Endothelial cell (in vitro differentiated cells): ENCODE data around the gene STK4. TPM values are rescaled to one million over a fixed set of nuclear protein-coding genes. Genes with fewer than 3 reads are reported as not detected.

Experiments used
- DNase-seq: peaks from one replicate; pipeline ENCODE4 v3.0.0; 2021; ENCODE audit warnings: low spot score
- H3K27ac Mint-ChIP-seq: one replicate; pipeline ENCODE4 v1.8.0; 2021; ENCODE audit warnings: mixed read lengths, inconsistent platforms; ENCODE audit not compliant: unreplicated experiment
- H3K27me3 Mint-ChIP-seq: one replicate; pipeline ENCODE4 v1.8.0; 2021; ENCODE audit warnings: mild to moderate bottlenecking, moderate library complexity, mixed read lengths, inconsistent platforms; ENCODE audit not compliant: unreplicated experiment
- H3K36me3 Mint-ChIP-seq: one replicate; pipeline ENCODE4 v1.8.0; 2021; ENCODE audit warnings: mild to moderate bottlenecking, low read depth, mixed read lengths, inconsistent platforms; ENCODE audit not compliant: unreplicated experiment
- H3K4me1 Mint-ChIP-seq: one replicate; pipeline ENCODE4 v1.8.0; 2021; ENCODE audit warnings: mild to moderate bottlenecking, mixed read lengths, inconsistent platforms; ENCODE audit not compliant: unreplicated experiment
- H3K4me3 Mint-ChIP-seq: one replicate; pipeline ENCODE4 v1.8.0; 2021; ENCODE audit warnings: mild to moderate bottlenecking, mixed read lengths, inconsistent platforms; ENCODE audit not compliant: unreplicated experiment
- H3K9me3 Mint-ChIP-seq: one replicate; pipeline ENCODE4 v1.8.0; 2021; ENCODE audit warnings: mixed read lengths, inconsistent platforms; ENCODE audit not compliant: unreplicated experiment
- total RNA-seq: library from RNA; stranded (reverse); fragmentation: NEBNext Ultra II Directional; extraction: Animal tissue kit (Norgen Biotek cat#: 25700); gene quantifications from one replicate; pipeline ENCODE4 v1.2.1, GENCODE V29; 2021; ENCODE audit not compliant: unreplicated experiment
- TF ChIP-seq, protein P1 (sequence below): fragments of 200-600 bp; sonication (generic); IDR thresholded peaks from one replicate; pipeline ENCODE4 v1.5.0; 2021; ENCODE audit warnings: antibody characterized with exemption; ENCODE audit not compliant: unreplicated experiment

Gene STK4
- total RNA-seq, 1 donor from 2014 or later, result 34.1 TPM

DNA sequence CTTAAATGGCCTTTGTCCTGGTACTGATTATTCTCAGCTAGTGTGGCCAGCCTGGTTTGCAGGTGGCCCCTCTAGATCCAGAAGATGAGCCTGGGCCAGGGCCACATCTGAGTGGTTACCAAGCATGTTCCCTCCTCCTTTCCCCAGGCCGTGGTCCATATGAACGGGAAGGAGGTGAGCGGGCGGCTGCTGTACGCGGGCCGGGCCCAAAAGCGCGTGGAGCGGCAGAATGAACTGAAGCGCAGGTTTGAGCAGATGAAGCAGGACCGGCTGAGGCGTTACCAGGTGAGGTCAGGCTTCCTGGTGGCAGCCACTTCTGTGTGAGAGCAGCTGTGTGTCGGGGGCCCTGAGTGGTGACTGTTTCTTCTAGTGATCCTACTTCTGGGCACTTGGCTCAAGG, 44.9 kb upstream of the STK4 start:
- TF ChIP-seq, protein P1, sequence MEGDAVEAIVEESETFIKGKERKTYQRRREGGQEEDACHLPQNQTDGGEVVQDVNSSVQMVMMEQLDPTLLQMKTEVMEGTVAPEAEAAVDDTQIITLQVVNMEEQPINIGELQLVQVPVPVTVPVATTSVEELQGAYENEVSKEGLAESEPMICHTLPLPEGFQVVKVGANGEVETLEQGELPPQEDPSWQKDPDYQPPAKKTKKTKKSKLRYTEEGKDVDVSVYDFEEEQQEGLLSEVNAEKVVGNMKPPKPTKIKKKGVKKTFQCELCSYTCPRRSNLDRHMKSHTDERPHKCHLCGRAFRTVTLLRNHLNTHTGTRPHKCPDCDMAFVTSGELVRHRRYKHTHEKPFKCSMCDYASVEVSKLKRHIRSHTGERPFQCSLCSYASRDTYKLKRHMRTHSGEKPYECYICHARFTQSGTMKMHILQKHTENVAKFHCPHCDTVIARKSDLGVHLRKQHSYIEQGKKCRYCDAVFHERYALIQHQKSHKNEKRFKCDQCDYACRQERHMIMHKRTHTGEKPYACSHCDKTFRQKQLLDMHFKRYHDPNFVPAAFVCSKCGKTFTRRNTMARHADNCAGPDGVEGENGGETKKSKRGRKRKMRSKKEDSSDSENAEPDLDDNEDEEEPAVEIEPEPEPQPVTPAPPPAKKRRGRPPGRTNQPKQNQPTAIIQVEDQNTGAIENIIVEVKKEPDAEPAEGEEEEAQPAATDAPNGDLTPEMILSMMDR, result no peak
- Mint-ChIP-seq H3K4me3 (no peak overlapping the region), H3K9me3 (no peaks in the 10 kb centered on the region), H3K4me1 (no peaks in the 10 kb centered on the region), H3K27me3 (no peaks in the 10 kb centered on the region), H3K36me3 (no peaks in the 10 kb centered on the region), H3K27ac (no peak overlapping the region)
- DNase-seq, result no peak

DNA sequence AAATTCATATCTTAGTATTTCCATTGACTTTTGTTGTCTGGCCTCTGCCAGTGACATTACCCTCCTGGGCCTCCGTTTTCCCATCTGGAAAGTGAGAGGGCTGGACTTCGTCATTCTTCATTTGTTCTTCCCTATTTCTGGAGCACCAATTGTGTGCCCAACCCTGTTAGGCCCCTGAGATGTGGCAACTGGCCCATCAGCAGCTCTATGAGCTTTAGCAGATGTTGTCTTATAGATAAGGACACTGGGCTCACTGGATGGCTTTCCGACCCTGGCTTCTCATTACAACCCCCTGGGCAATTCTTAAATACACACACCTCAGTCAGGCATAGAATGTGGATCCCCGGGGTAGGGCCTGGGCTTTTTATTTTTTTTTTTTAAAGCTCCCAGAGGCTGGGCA, 41.8 kb upstream of the STK4 start:
- Mint-ChIP-seq H3K9me3 (no peaks in the 10 kb centered on the region), H3K36me3 (no peaks in the 10 kb centered on the region), H3K4me3 (no peak overlapping the region), H3K27ac (no peak overlapping the region), H3K4me1 (no peaks in the 10 kb centered on the region), H3K27me3 (no peaks in the 10 kb centered on the region)
- DNase-seq, result no peak
- TF ChIP-seq, protein P1, result no peak

DNA sequence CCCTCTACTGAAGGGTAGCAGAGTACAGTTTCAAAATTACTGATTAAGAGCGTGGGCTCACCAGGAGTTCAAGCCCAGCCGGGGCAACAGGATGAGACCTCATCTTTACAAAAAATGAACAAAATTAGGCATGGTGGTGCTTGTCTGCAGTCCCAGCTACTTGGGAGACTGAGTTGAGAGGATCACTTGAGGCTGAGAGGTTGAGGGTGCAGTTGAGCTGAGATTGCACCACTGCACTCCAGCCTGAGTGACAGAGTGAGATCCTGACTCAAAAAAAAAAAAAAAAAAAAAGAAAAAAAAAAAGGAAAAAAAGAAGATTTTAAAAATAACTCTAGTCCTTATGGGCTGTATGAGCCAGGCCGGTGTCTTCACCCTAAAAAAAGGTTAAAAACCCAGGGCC, 37.7 kb upstream of the STK4 start:
- TF ChIP-seq, protein P1, result no peak
- Mint-ChIP-seq H3K27ac (no peak overlapping the region), H3K4me1 (no peaks in the 10 kb centered on the region), H3K4me3 (no peak overlapping the region), H3K27me3 (no peaks in the 10 kb centered on the region), H3K36me3 (peaks cover 5% of the 10 kb centered on the region), H3K9me3 (no peaks in the 10 kb centered on the region)
- no peak for DNase-seq

DNA sequence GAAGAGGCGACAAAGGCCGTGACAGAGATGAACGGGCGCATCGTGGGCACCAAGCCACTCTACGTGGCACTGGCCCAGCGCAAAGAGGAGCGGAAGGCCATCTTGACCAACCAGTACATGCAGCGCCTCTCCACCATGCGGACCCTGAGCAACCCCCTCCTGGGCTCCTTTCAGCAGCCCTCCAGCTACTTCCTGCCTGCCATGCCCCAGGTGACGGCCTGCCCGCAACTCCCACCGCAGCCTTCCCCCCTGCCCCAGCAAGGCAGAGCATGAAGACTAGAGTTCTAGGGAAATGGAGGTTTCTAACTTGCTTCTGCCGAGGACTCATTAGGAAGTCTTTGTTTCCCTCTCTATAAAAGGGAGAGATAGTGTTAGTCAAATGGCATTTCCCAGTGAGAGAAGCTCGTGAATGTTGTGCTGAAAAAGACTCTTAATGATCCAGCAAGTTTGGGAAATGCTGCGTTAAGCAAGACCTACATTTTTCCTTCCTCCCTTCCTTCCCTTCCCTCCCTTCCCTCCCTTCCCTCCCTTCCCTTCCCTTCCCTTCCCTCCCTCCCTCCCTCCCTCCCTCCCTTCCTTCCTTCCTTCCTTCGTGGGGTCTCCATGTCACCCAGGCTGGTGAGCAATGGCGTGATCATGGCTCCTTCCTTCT, 35.7 kb upstream of the STK4 start:
- Mint-ChIP-seq H3K4me1 (no peaks in the 10 kb centered on the region), H3K9me3 (no peaks in the 10 kb centered on the region), H3K36me3 (peaks cover 5% of the 10 kb centered on the region), H3K27ac (no peak overlapping the region), H3K27me3 (no peaks in the 10 kb centered on the region), H3K4me3 (no peak overlapping the region)
- TF ChIP-seq, protein P1, result no peak
- no peak for DNase-seq

DNA sequence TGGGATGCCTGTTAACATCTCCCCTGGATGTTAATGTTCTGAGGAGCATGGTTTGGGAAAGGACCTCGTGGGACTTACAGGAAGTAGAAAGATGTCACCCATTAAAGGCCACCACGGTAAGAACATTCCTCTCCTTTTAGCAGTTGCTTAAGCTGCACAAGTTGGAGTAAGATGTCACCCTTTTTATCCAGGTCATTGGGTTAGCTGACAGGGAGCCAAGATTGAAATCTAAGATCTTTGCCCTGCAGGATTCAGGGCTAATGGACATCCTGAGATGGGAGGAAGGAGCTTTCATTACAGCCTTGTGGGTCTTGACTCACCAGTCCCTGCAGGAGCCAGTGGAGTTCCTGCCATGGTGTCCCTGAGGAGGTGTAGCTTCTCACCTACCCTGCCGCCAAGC, 34.4 kb upstream of the STK4 start:
- no peak for DNase-seq
- no peak overlapping the region for H3K4me3 Mint-ChIP-seq
- TF ChIP-seq, protein P1, result no peak
- H3K27ac Mint-ChIP-seq, result no peak overlapping the region
- no peaks in the 10 kb centered on the region for H3K9me3 Mint-ChIP-seq
- no peaks in the 10 kb centered on the region for H3K27me3 Mint-ChIP-seq
- H3K4me1 Mint-ChIP-seq, result no peaks in the 10 kb centered on the region
- peaks cover 5% of the 10 kb centered on the region for H3K36me3 Mint-ChIP-seq
